HG03175 (cell line): ENCODE measurements around the gene SCPEP1.

ENCODE experiments used
- ATAC-seq: cut with Tn5 transposase; IDR thresholded peaks from one replicate; pipeline ENCODE4 v1.9.1; 2021; ENCODE audit warnings: mild to moderate bottlenecking, moderate library complexity; ENCODE audit not compliant: unreplicated experiment

Gene SCPEP1

GRCh38 chr17:57034807-57035754, 57.1 kb downstream of the SCPEP1 start:
- ATAC-seq: no peak

GRCh38 chr17:57035971-57036481, 58.1 kb downstream of the SCPEP1 start:
- ATAC-seq: no peak

- no peak for ATAC-seq
Measured at GRCh38 chr17:57037411-57037810, 59.5 kb downstream of the SCPEP1 start.

- no peak for ATAC-seq
Measured at GRCh38 chr17:57038486-57038885, 60.6 kb downstream of the SCPEP1 start.

- ATAC-seq: no peak
Measured at GRCh38 chr17:57040571-57040970, 62.6 kb downstream of the SCPEP1 start.

GRCh38 chr17:57043276-57043675, 65.3 kb downstream of the SCPEP1 start:
- ATAC-seq: no peak

- ATAC-seq: no peak
Measured at GRCh38 chr17:57044976-57045867, 67.3 kb downstream of the SCPEP1 start.

GRCh38 chr17:57045868-57046704, 68.2 kb downstream of the SCPEP1 start:
- ATAC-seq: peak; percentile 61

- no peak for ATAC-seq
Measured at GRCh38 chr17:57046749-57047148, 68.8 kb downstream of the SCPEP1 start.

- no peak for ATAC-seq
Measured at GRCh38 chr17:57048096-57048495, 70.2 kb downstream of the SCPEP1 start.

- ATAC-seq: no peak
Measured at GRCh38 chr17:57050306-57050705, 72.4 kb downstream of the SCPEP1 start.

- ATAC-seq: no peak
Measured at GRCh38 chr17:57051886-57052361, 74.0 kb downstream of the SCPEP1 start.
